GM18505 (cell line): ENCODE measurements around the gene FLT3LG.

Experiments
- ATAC-seq: cut with Tn5 transposase; IDR thresholded peaks from one replicate; pipeline ENCODE4 v1.9.1; 2021; ENCODE audit not compliant: unreplicated experiment
- POLR2A ChIP-seq: IDR thresholded peaks from 4 replicates; pipeline ENCODE4 v1.6.1; 2011; ENCODE audit warnings: borderline replicate concordance; ENCODE audit not compliant: insufficient read depth, insufficient read length; ENCODE audit errors: extremely low read depth

The FLT3LG gene

GRCh38 chr19:49491804-49492572 is 18.0 kb downstream of the FLT3LG start:
- no peak for ATAC-seq
- no peak for TF ChIP-seq POLR2A

DNA sequence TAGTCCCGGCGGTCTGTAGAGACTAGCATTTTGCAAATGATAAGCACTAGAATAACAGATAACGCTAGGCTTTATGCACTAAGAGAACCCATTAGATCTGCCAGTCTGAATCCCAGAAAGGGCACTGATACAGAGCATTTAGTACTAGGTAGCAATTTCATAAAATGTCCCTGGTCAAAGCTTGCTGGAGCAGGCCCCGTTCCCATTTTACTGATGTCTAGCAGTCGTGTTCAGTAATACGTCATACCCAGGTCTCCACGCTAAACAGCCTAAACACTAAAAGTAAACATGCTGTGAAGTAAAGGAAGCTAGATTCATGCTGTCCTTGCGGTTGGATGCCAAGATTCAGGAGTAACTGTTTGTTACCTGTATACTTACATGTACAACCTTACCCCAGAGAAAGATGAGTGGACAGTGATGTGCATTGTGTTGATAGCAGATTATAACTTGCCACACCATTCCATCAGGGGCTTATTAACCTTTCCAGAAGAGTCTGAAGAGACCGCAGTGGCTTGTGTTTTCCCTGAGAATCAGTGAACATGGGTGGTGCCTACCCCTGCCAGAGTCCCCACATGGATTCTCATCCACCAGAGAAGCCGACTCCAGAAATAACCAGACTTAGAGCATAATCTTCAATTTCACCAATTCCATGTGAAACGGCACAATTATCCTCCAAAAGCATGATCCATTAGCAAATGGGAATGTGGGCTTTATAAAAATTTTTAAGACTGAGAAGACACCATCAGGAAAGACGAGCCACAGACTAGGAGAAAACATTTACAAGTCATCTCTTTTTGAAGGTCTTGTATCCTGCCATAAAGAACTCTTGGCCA is 18.8 kb downstream of the FLT3LG start:
- ATAC-seq = no peak
- TF ChIP-seq POLR2A = peak; percentile 65

- TF ChIP-seq POLR2A = no peak
- no peak for ATAC-seq
Measured at GRCh38 chr19:49496574-49497008, 22.6 kb downstream of the FLT3LG start.

GRCh38 chr19:49497047-49497788 is 23.2 kb downstream of the FLT3LG start:
- TF ChIP-seq POLR2A = peak; percentile 57
- ATAC-seq = no peak

- TF ChIP-seq POLR2A = no peak
- ATAC-seq = no peak
Measured at GRCh38 chr19:49497789-49498103, 23.7 kb downstream of the FLT3LG start.

DNA sequence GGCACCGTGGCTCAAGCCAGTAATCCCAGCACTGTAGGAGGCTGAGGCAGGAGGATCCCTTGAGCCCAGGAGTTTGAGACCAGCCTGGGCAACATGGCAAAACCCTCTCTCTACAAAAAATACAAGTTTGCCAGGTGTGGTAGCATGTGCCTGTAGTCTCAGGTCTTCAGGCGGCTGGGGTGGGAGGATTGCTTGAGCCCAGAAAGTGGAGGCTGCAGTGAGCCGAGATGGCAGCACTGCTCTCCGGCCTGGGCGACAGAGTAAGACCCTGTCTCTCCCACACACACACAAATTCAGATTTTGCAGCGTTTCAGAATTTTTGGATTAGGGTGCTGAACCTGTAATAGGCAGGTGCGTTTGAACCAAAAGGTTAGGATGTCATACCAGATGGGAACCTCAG is 24.5 kb downstream of the FLT3LG start:
- TF ChIP-seq POLR2A = no peak
- ATAC-seq = no peak

- no peak for ATAC-seq
- no peak for TF ChIP-seq POLR2A
Measured at GRCh38 chr19:49499030-49499670, 25.1 kb downstream of the FLT3LG start.

GRCh38 chr19:49502866-49503581 is 29.0 kb downstream of the FLT3LG start:
- ATAC-seq = no peak
- no peak for TF ChIP-seq POLR2A

DNA sequence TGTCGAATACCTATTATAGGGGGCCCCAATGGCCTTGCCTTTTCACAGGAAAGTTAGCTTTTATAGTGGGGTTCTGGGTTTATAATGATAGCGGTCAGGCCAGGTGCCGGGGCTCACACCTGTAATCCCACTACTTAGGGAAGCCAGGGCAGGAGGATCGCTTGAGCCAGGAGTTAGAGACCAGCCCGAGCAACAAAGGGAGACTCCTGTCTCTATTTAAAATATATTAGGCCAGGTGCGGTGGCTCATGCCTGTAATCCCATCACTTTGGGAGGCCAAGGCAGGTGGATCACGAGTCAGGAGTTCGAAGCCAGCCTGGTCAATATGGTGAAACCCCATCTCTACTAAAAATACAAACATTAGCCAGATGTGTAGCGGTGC is 29.6 kb downstream of the FLT3LG start:
- TF ChIP-seq POLR2A = no peak
- no peak for ATAC-seq

GRCh38 chr19:49506575-49507105 is 32.6 kb downstream of the FLT3LG start:
- TF ChIP-seq POLR2A = no peak
- ATAC-seq = no peak

- no peak for TF ChIP-seq POLR2A
Measured at GRCh38 chr19:49507803-49508494, 33.9 kb downstream of the FLT3LG start.

More at GRCh38 chr19:49507803-49508494, 33.9 kb downstream of the FLT3LG start:
- ATAC-seq = no peak
